GM18507 (cell line): ENCODE measurements around the gene SPATS2L.

Source experiments
- DNase-seq: peaks from one replicate; pipeline ENCODE4 v3.0.0; 2011; ENCODE audit warnings: low read depth; ENCODE audit not compliant: insufficient read length; ENCODE audit errors: extremely low spot score
- FAIRE-seq: peaks from 2 replicates; lab custom pipeline; 2011; peaks lifted over from hg19 to GRCh38; lab: Jason Lieb, UNC

SPATS2L gene

GRCh38 chr2:200425026-200425821 lies 118.7 kb downstream of the SPATS2L start:
- FAIRE-seq (no peak), DNase-seq (no peak)

GRCh38 chr2:200426754-200427153 lies 120.3 kb downstream of the SPATS2L start:
- FAIRE-seq (no peak), DNase-seq (no peak)

- no peak for FAIRE-seq
- DNase-seq = no peak
Measured at GRCh38 chr2:200428961-200429665, 122.6 kb downstream of the SPATS2L start.

- FAIRE-seq (no peak), DNase-seq (no peak)
Measured at GRCh38 chr2:200430017-200430416, 123.5 kb downstream of the SPATS2L start.

- DNase-seq (no peak), FAIRE-seq (no peak)
Measured at GRCh38 chr2:200431996-200432705, 125.7 kb downstream of the SPATS2L start.

GRCh38 chr2:200435379-200435778 lies 128.9 kb downstream of the SPATS2L start:
- DNase-seq (no peak), FAIRE-seq (no peak)

GRCh38 chr2:200438251-200438650 lies 131.8 kb downstream of the SPATS2L start:
- DNase-seq (no peak), FAIRE-seq (peak; percentile 12)

GRCh38 chr2:200438846-200439245 lies 132.4 kb downstream of the SPATS2L start:
- no peak for FAIRE-seq

GRCh38 chr2:200439981-200440380 lies 133.5 kb downstream of the SPATS2L start:
- DNase-seq = no peak
- no peak for FAIRE-seq

More at GRCh38 chr2:200438846-200439245, 132.4 kb downstream of the SPATS2L start:
- no peak for DNase-seq

GRCh38 chr2:200442471-200442870 lies 136.0 kb downstream of the SPATS2L start:
- DNase-seq (no peak), FAIRE-seq (no peak)

GRCh38 chr2:200443376-200443775 lies 136.9 kb downstream of the SPATS2L start:
- DNase-seq = no peak

GRCh38 chr2:200443916-200444315 lies 137.4 kb downstream of the SPATS2L start:
- FAIRE-seq (no peak), DNase-seq (no peak)

More at GRCh38 chr2:200443376-200443775, 136.9 kb downstream of the SPATS2L start:
- FAIRE-seq = no peak

GRCh38 chr2:200444530-200444929 lies 138.0 kb downstream of the SPATS2L start:
- no peak for FAIRE-seq

GRCh38 chr2:200445284-200445683 lies 138.8 kb downstream of the SPATS2L start:
- no peak for FAIRE-seq
- DNase-seq = no peak

More at GRCh38 chr2:200444530-200444929, 138.0 kb downstream of the SPATS2L start:
- DNase-seq = no peak

- DNase-seq (no peak), FAIRE-seq (no peak)
Measured at GRCh38 chr2:200446612-200447011, 140.1 kb downstream of the SPATS2L start.

- FAIRE-seq = no peak
Measured at GRCh38 chr2:200447139-200447855, 140.8 kb downstream of the SPATS2L start.

GRCh38 chr2:200448455-200448854 lies 142.0 kb downstream of the SPATS2L start:
- no peak for FAIRE-seq
- no peak for DNase-seq

More at GRCh38 chr2:200447139-200447855, 140.8 kb downstream of the SPATS2L start:
- no peak for DNase-seq

GRCh38 chr2:200449149-200449548 lies 142.7 kb downstream of the SPATS2L start:
- DNase-seq = no peak
- peak; percentile 53 for FAIRE-seq

GRCh38 chr2:200450288-200450687 lies 143.8 kb downstream of the SPATS2L start:
- FAIRE-seq = no peak

More at GRCh38 chr2:200450288-200450687, 143.8 kb downstream of the SPATS2L start:
- no peak for DNase-seq
